AG09309 (cell line): ENCODE results near the gene WDR86.

ENCODE experiments used
- DNase-seq: peaks from one replicate; pipeline ENCODE4 v3.0.0-alpha.2; 2010; ENCODE audit warnings: low read depth
- H3K4me3 ChIP-seq: 2 replicates; pipeline ENCODE4 v1.5.1; 2011; ENCODE audit warnings: mild to moderate bottlenecking, low read depth, low read length, moderate library complexity; ENCODE audit not compliant: control insufficient read depth
- CTCF ChIP-seq: IDR thresholded peaks from 2 replicates; pipeline ENCODE4 v1.5.1; 2011; ENCODE audit warnings: mild to moderate bottlenecking, low read depth, low read length, inconsistent platforms; ENCODE audit not compliant: insufficient read depth, control insufficient read depth; ENCODE audit errors: missing control alignments

WDR86 gene

GRCh38 chr7:151440799-151441445 is 31.1 kb upstream of the WDR86 start:
- no peak for DNase-seq
- no peak overlapping the region for H3K4me3 ChIP-seq
- TF ChIP-seq CTCF = no peak

GRCh38 chr7:151439855-151440798 is 30.3 kb upstream of the WDR86 start, which contains the start of gene CRYGN:
TSS of gene CRYGN (minus strand) at chr7:151440141. CDS start at chr7:151439917, 224 bp downstream.
- no peak for TF ChIP-seq CTCF
- H3K4me3 ChIP-seq = no peak within 1 kb of the TSS
- DNase-seq = no peak

GRCh38 chr7:151438864-151439601 is 29.2 kb upstream of the WDR86 start:
- no peak overlapping the region for H3K4me3 ChIP-seq
- no peak for DNase-seq
- TF ChIP-seq CTCF = no peak

GRCh38 chr7:151437866-151438516 is 28.2 kb upstream of the WDR86 start:
- no peak overlapping the region for H3K4me3 ChIP-seq
- DNase-seq = no peak
- TF ChIP-seq CTCF = no peak

- H3K4me3 ChIP-seq = no peak overlapping the region
- DNase-seq = no peak
- no peak for TF ChIP-seq CTCF
Measured at GRCh38 chr7:151437159-151437553, 27.3 kb upstream of the WDR86 start.
